Ishikawa (cell line): ENCODE data around the gene NR1H2.

Source experiments
- CEBPB ChIP-seq: IDR thresholded peaks from 2 replicates; pipeline ENCODE4 v1.6.1; 2012
- CREB1 ChIP-seq: IDR thresholded peaks from 2 replicates; pipeline ENCODE4 v1.6.1; 2012; ENCODE audit warnings: low read depth
- EGR1 ChIP-seq: IDR thresholded peaks from 2 replicates; pipeline ENCODE4 v1.6.1; 2012
- EP300 ChIP-seq: IDR thresholded peaks from 2 replicates; pipeline ENCODE4 v1.6.1; 2012; ENCODE audit warnings: borderline replicate concordance
- RAD21 ChIP-seq: IDR thresholded peaks from 2 replicates; pipeline ENCODE4 v1.6.1; 2012; ENCODE audit warnings: low read depth
- TAF1 ChIP-seq: IDR thresholded peaks from 2 replicates; pipeline ENCODE4 v1.6.1; 2012; ENCODE audit warnings: low read depth, mild to moderate bottlenecking
- TCF12 ChIP-seq: IDR thresholded peaks from 2 replicates; pipeline ENCODE4 v1.6.1; 2012; ENCODE audit warnings: low read depth

- no peak for TF ChIP-seq RAD21
- no peak for TF ChIP-seq TAF1
- no peak for TF ChIP-seq CEBPB
- no peak for TF ChIP-seq TCF12
- TF ChIP-seq EGR1, result no peak
- TF ChIP-seq CREB1, result no peak
- no peak for TF ChIP-seq EP300
Measured at GRCh38 chr19:50331221-50331993, 44.9 kb upstream of the NR1H2 start.
